ENCODE data around the gene EVC.

EVC gene

DNA sequence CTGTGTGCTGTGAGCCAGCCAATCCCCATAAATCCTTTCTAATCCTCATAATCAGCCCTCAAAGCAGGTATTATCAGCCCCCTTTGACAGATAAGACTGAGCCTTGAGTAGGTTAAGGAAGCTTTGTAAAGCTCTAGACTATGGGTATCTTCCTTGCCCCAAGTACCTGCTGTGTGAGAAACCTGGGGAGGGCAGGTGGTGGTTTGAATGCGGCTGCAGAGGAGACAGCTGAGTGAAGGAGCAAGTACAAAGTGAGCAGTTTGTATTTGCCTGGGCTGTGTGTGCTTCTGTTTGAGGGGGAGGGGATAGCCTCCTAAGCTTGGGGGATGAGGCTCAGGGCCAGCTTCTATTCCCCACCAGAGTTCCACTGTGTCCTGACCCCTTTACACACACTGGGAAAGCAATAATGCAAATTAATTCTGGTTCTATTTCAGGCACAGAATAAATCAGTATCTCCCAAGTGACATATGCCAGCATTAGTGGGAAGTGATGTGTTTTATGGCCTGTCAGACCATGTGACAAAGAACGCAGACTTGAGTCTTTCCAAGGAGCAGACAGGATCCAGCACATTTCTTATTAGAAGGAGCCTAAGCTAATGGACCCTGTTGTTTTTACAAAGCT lies 63.5 kb downstream of the EVC start:
- H3K4me3 ChIP-seq (ENCODE audit: low read depth, low read length): no peak overlapping the region
- DNase-seq (ENCODE audit: low read depth): no peak
- TF ChIP-seq, protein P1, sequence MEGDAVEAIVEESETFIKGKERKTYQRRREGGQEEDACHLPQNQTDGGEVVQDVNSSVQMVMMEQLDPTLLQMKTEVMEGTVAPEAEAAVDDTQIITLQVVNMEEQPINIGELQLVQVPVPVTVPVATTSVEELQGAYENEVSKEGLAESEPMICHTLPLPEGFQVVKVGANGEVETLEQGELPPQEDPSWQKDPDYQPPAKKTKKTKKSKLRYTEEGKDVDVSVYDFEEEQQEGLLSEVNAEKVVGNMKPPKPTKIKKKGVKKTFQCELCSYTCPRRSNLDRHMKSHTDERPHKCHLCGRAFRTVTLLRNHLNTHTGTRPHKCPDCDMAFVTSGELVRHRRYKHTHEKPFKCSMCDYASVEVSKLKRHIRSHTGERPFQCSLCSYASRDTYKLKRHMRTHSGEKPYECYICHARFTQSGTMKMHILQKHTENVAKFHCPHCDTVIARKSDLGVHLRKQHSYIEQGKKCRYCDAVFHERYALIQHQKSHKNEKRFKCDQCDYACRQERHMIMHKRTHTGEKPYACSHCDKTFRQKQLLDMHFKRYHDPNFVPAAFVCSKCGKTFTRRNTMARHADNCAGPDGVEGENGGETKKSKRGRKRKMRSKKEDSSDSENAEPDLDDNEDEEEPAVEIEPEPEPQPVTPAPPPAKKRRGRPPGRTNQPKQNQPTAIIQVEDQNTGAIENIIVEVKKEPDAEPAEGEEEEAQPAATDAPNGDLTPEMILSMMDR (IDR thresholded peaks at IDR 0.05; ENCODE audit: low read depth, low read length, missing control alignments): no peak

DNA sequence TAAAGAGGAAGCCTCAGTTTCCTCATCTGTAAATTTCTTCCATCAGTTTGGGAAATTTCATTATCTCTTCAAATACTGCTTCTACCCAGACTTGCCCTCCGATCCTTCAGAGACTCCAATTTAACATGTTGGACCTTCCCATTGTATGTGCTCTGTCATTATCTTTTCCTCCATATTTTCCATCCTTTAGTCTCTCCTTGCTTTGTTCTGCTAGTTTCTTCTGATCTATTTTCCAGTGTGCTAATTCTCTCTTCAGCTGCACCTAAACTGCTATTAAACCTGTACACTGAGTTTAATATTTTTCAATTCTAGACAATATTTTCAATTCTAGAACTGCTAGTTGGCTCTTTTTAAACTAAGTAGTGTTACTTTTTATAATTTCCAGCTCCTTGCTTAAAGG lies 65.5 kb downstream of the EVC start:
- TF ChIP-seq, protein P1 (IDR thresholded peaks at IDR 0.05; ENCODE audit: low read depth, low read length, missing control alignments): no peak

DNA sequence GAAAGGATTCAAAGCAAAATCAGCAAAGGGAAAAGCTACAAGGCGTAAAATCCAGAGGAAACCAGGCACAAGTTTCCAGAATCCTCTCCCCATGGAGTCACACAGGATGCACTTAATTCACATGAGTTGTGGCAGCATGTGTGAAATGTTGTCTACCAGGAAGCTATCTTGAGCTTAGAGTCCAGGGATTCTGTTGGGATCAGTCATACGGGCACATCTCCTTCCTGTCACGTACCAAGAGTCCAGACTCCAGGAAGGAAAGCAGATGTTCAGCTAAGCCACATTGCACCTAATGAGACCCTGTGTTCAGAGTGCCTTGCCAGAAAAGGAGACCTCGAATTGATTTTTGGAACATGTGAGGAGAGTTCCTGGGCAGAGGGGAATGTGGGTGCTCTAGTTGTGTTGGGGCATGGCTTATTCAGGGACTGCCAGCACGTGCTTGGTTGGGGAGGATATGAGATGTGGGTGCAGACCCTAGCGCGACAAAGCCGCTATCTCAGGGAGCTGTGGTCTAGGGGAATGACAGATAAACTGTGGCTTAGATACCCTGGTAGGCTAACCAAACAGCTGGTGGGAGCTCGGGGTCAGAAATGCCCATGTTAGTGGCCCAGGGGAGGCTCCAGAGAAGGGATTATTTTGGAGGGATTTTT lies 70.0 kb downstream of the EVC start:
- H3K4me3 ChIP-seq (ENCODE audit: low read depth, low read length): no peak overlapping the region
- DNase-seq (ENCODE audit: low read depth): no peak
- TF ChIP-seq, protein P1 (IDR thresholded peaks at IDR 0.05; ENCODE audit: low read depth, low read length, missing control alignments): no peak

More for the DNA sequence above, 65.5 kb downstream of the EVC start:
- DNase-seq (ENCODE audit: low read depth): no peak
- no peak overlapping the region for H3K4me3 ChIP-seq (ENCODE audit: low read depth, low read length)

DNA sequence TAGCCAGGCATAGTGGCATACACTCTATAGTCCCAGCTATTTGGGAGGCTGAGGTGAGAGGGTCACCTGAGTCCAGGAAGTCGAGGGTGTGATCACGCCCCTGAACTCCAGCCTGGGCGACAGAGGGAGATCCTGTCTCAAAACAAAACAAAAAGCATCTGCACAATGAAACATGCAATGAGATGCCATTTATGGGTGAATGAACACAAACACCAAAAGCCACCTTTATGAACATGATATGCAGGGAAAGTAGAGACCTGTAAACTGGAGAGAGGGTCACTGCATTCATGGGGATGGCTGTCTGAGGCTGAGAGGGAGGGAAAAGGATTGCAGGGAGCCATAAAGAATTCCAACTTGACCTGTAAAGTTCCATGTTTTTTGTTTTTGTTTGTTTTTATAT lies 70.7 kb downstream of the EVC start:
- no peak overlapping the region for H3K4me3 ChIP-seq (ENCODE audit: low read depth, low read length)
- no peak for DNase-seq (ENCODE audit: low read depth)
- TF ChIP-seq, protein P1 (IDR thresholded peaks at IDR 0.05; ENCODE audit: low read depth, low read length, missing control alignments): no peak

DNA sequence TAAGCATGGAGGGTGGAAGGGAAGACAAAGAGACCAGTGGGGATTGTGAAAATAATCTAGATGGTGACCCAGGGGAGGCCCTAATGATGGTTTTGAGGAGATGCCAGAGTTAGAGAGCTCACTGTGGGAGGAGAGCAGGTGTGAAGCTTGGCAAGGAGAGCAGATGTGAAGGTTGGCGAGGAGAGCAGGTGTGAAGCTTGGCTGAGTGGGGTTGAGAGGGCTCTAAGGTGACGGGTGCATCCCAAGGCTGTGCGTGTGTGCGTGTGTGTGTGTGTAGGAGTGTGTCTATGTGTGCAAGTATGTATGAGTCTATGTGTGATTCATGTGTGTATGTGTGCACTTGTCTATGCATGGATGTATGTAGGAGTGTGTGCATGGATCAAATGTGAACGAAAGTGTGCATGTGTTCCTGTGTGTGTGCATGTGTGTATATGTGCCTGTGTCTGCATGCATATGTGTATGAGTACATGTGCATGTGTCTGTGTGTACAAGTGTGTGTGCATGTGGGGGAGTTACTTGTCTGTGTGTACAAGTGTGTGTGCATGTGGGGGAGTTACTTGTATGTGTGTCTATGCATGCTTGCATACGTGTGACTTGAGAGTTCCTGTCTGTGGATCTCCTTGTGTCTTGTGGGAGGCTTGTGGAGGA lies 72.0 kb downstream of the EVC start:
- no peak for DNase-seq (ENCODE audit: low read depth)
- H3K4me3 ChIP-seq (ENCODE audit: low read depth, low read length): no peak overlapping the region
- TF ChIP-seq, protein P1 (IDR thresholded peaks at IDR 0.05; ENCODE audit: low read depth, low read length, missing control alignments): no peak

DNA sequence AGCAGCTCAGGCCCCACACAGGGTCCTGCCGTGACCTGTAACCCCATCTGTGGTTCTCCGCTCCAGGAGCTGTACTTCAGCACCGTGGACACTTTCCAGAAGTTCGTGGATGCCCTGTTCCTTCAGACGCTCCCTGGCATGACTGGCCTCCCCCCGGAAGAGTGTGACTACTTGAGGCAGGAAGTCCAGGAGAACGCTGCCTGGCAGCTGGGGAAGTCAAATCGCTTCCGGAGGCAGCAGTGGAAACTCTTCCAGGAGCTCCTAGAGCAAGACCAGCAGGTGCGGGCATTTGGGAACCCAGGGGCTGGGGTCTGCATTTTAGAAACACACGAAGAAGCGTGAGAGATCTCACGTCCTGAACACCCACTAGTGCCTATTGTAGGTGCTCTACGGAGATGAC lies 72.5 kb downstream of the EVC start:
- TF ChIP-seq, protein P1 (IDR thresholded peaks at IDR 0.05; ENCODE audit: low read depth, low read length, missing control alignments): no peak
- H3K4me3 ChIP-seq (ENCODE audit: low read depth, low read length): no peak overlapping the region
- no peak for DNase-seq (ENCODE audit: low read depth)
